ENCODE measurements around the gene PGC. TPM values are rescaled to one million over a fixed set of nuclear protein-coding genes. Genes with fewer than 3 reads are reported as not detected.

Gene PGC
- total and polyA plus RNA-seq, 9 of the 15 experiments (the other 6 are each of a cell fraction or from before 2014, with no cell fraction given): 0.17 to 0.40 TPM; not detected in 7

DNA sequence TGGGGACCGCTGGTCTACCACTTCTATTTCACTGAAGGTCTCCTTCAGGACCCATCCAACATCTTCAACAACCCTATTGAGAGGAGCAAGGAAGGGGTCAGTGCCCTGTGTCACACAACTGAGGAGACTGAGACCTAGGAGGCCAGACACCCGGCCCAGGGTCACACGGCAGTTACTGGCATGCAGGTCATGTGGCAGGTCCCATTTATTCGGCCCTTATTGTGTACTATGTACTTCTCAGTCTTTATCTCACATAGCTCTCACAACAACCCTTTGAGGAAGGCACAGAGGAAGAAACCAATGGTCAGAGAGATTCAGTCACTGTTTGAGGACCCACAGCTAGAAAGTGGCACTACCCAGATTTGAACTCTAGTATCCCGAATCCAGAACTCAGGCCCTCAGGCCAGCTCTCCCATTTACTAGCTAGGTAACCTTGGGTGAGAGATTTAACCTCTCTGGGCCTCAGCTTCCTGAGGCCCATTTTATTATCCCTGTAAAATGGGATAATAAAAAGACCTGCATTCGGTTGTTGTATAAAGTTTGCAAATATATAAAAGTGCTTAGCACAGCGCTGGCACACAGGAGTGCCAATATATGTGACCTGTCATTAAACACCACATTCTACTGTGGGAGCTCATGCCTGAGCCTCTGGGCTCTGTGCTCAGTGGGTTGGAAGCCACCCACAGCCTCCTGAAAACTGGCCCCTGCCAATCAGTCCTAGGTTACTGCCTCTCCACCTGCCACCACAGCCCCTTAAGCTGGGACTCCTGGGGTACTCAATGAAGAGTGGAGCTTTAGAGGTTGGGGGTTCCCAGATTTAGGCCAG, 27.5 kb downstream of the PGC start (continued):
- TF ChIP-seq SAFB2 (IDR thresholded peaks at IDR 0.05; ENCODE audit: borderline replicate concordance, low read depth, low read length, severe bottlenecking): no peak
- TF ChIP-seq ZNF57 (CRISPR knock-in tag; IDR thresholded peaks at IDR 0.05): no peak
- no peak for TF ChIP-seq PHB (CRISPR knock-in tag; IDR thresholded peaks at IDR 0.05)
- TF ChIP-seq, protein P1, sequence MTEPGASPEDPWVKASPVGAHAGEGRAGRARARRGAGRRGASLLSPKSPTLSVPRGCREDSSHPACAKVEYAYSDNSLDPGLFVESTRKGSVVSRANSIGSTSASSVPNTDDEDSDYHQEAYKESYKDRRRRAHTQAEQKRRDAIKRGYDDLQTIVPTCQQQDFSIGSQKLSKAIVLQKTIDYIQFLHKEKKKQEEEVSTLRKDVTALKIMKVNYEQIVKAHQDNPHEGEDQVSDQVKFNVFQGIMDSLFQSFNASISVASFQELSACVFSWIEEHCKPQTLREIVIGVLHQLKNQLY (CRISPR knock-in tag; conservative IDR thresholded peaks at IDR 0.05): no peak

DNA sequence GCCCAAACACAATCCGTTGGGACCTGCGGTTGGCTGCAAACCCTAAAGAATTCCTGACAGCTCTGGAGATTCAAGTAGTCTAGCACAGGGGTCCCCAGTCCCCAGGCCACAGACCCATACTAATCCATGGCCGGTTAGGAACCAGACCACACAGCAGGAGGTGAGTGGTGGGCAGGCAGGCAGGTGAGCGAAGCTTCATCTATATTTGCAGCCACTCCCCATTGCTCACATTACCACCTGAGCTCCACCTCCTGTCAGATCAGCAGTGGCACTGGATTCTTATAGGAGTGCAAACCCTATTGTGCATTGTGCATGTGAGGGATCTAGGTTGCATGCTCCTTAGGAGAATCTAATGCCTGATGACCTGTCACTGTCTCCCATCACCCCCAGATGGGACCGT, 28.4 kb downstream of the PGC start:
- Histone ChIP-seq H3K4me2 (ENCODE audit: insufficient read depth, low read length) (no peak overlapping the region), H3K27me3 (ENCODE audit: control insufficient read depth in 2 of 2, insufficient read depth in 2 of 2, low read length in 2 of 2) (peaks cover 2 to 28% of the 10 kb centered on the region in 2 experiments; a peak in 4 of 5 replicates), H3K27ac (ENCODE audit: extremely low read depth, low read depth, low read length) (no peak overlapping the region), H3K9me3 (replicated peaks; ENCODE audit: control insufficient read depth, insufficient read depth, low read depth, low read length) (no peaks in the 10 kb centered on the region), H2AFZ (ENCODE audit: low read depth, low read length) (no peak overlapping the region), H3K36me3 (ENCODE audit: control insufficient read depth, insufficient read depth, low read length) (no peaks in the 10 kb centered on the region), H3K9me1 (ENCODE audit: control insufficient read depth, insufficient read depth, low read length) (no peaks in the 10 kb centered on the region), H3K4me1 (replicated peaks in 1 of 2; ENCODE audit: control insufficient read depth in 2 of 2, insufficient read depth in 2 of 2, low read length in 2 of 2) (peaks cover 3 to 9% of the 10 kb centered on the region in 2 experiments), H3K4me3 (no peak overlapping the region), H3K79me2 (ENCODE audit: control insufficient read depth, insufficient read depth, low read length) (no peaks in the 10 kb centered on the region), H3K9ac (ENCODE audit: insufficient read depth in 1 of 2, low read depth in 2 of 2, low read length in 2 of 2) (no peak overlapping the region; a peak in 1 of 4 replicates), H4K20me1 (replicated peaks; ENCODE audit: control insufficient read depth, insufficient read depth, low read length) (peaks cover 9% of the 10 kb centered on the region; the same call in 1 of the 2 replicates)
- BruUV-seq (replicated peaks): no TSS peak
- FAIRE-seq (no peak), ATAC-seq (no peak), DNase-seq (ENCODE audit: extremely low read depth in 1 of 4, low spot score in 3 of 4) (no peak)
- 20% methylated on average over 5 of the region's 5 CpGs for WGBS (ENCODE audit: insufficient coverage, low coverage, missing lambda C conversion rate)
- CTCF ChIA-PET (ENCODE audit: low intra/inter-chr PET ratio): no interaction called here
- TF ChIP-seq EP300 (IDR thresholded peaks at IDR 0.05; ENCODE audit: low read length): no peak
- no peak for TF ChIP-seq C11orf30 (IDR thresholded peaks at IDR 0.05; ENCODE audit: low read depth)
- TF ChIP-seq, protein P2, sequence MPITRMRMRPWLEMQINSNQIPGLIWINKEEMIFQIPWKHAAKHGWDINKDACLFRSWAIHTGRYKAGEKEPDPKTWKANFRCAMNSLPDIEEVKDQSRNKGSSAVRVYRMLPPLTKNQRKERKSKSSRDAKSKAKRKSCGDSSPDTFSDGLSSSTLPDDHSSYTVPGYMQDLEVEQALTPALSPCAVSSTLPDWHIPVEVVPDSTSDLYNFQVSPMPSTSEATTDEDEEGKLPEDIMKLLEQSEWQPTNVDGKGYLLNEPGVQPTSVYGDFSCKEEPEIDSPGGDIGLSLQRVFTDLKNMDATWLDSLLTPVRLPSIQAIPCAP (CRISPR knock-in tag; IDR thresholded peaks at IDR 0.05; ENCODE audit: borderline replicate concordance): no peak
- TF ChIP-seq SIN3A (IDR thresholded peaks at IDR 0.05; ENCODE audit: borderline replicate concordance in 2 of 2, control insufficient read depth in 1 of 2, low read depth in 2 of 2, low read length in 2 of 2): no peak
- no peak for TF ChIP-seq NFE2 (IDR thresholded peaks at IDR 0.05; ENCODE audit: low read depth)
- no peak for TF ChIP-seq KDM4B (IDR thresholded peaks at IDR 0.05; ENCODE audit: borderline replicate concordance in 2 of 2, low read depth in 1 of 2)
- TF ChIP-seq FOXK1 (CRISPR knock-in tag; IDR thresholded peaks at IDR 0.05; ENCODE audit: borderline replicate concordance): no peak
- in situ Hi-C loops (cut with MboI): no loop called here
- POLR2A ChIA-PET: interaction anchor here (0.7 kb wide), 1 partner anchor 17 kb away, joined by 3 read pairs; no protein-coding TSS in a partner anchor
- intact Hi-C loops (cut with micrococcal nuclease): no loop called here
